ENCODE results near the gene ELFN1.
"Not testable (repeated sequence)": the region's sequence is repeated elsewhere in the genome, so short reads cannot be mapped to it uniquely, and the experiment has no call there.

The ELFN1 gene

DNA sequence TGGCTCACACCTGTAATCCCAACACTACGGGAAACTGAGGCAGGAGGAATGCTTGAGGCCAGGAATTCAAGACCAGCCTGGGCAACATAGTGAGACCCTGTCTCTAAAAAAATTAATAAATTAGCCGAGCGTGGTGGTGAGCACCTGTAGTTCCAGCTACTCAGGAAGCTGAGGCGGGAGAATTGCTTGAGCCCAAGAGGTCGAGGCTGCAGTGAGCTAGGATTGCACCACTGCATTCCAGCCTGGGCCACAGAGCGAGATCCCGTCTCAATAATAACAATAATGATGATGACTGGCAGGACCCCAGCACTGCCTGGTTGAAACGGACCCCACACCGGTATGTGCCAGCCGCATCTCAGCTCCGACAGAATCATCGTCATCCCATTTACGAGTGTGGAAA is 93.0 kb downstream of the ELFN1 start:
- ChIA-PET CTCF (no interaction called here), POLR2A (no interaction called here)
- no peak overlapping the region for H3K4me3 ChIP-seq (ENCODE audit: low read depth, low read length)
- TF ChIP-seq CTCF (IDR thresholded peaks at IDR 0.05; ENCODE audit: insufficient read depth, low read length, missing control alignments): no peak
- no peak for DNase-seq (ENCODE audit: low read depth, low spot score)

DNA sequence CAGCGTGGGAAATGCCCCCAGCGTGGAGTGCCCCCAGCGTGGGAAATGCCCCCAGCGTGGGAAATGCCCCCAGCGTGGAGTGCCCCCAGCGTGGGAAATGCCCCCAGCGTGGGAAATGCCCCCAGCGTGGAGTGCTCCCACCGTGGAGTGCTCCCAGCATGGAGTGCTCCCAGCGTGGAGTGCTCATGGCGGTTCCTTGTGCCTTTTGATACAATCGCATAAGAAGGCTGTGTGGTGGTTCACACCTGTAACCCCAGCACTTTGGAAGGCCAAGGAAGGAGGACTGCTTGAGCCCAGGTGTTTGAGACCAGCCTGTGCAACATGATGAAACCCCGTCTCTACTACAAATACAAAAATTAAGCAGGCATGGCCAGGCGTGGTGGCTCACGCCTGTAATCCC is 93.8 kb downstream of the ELFN1 start:
- POLR2A ChIA-PET; DNase-seq (ENCODE audit: low read depth, low spot score); H3K4me3 ChIP-seq (ENCODE audit: low read depth, low read length); CTCF ChIA-PET: not testable (repeated sequence)

DNA sequence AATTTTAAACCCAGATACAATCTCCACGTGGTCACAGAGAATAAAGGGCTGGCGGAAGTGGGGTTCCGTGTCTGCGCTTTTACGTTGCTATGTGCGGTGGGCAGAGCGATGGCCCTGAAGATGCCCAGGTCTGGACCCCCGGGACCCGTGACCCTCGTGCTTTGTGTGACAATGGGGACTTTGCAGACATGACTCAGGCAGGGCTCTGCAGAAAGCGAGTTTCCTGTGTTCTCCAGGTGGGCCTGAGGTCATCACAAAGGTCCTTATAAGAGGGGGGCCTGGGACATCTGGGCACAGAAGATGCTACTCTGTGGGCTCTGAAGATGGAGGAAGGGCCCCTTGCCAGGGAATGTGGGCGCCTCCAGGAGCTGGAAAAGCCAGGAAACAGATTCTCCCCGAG is 95.3 kb downstream of the ELFN1 start:
- POLR2A ChIA-PET: no interaction called here

DNA sequence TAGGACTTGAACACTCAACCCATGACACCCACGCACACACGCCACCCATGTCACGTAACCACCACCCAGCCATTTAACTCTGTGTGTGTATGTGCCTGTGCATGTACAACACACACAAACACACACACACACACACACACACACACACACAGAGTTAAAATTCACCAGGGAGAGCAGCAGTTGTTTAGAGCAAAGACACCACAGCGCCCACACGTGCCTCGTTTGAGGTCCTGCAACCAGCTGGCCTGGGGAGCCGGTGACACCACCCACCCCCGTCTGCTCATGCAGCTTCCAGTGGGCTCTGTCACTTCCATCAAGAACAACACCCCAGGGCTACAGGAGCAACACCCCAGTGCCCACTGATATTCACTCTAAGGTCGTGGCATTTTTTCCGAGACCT is 97.4 kb downstream of the ELFN1 start:
- no peak for DNase-seq (ENCODE audit: low read depth, low spot score)
- ChIA-PET POLR2A (no interaction called here), CTCF (no interaction called here)
- H3K4me3 ChIP-seq (ENCODE audit: low read depth, low read length): no peak overlapping the region
- no peak for TF ChIP-seq CTCF (IDR thresholded peaks at IDR 0.05; ENCODE audit: insufficient read depth, low read length, missing control alignments)

More for the DNA sequence above, 95.3 kb downstream of the ELFN1 start:
- DNase-seq (ENCODE audit: low read depth, low spot score): no peak
- no peak for TF ChIP-seq CTCF (IDR thresholded peaks at IDR 0.05; ENCODE audit: insufficient read depth, low read length, missing control alignments)
- H3K4me3 ChIP-seq (ENCODE audit: low read depth, low read length): no peak overlapping the region
- CTCF ChIA-PET: no interaction called here

DNA sequence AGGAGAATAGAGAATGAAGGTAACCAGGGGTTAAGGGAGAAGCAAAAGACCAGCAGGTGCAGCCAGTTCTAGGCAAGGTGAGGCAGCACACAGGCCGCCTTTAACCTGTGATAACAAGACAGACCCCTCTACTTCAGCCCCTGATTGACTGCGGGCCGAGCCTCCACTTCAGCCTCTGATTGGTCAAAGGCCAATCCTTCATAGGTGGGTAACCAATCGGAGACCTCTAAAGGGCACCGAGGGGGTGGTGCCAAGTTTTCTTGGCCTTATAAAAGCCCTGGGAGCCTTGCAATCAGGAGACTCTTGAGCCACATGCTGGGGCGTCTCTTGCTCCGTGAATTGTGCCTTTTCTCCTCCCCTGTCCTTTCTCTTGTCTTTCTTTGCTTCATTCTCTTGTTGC is 98.8 kb downstream of the ELFN1 start:
- H3K4me3 ChIP-seq (ENCODE audit: low read depth, low read length): no peak overlapping the region
- POLR2A ChIA-PET: no interaction called here
- TF ChIP-seq CTCF (IDR thresholded peaks at IDR 0.05; ENCODE audit: insufficient read depth, low read length, missing control alignments): no peak
- DNase-seq (ENCODE audit: low read depth, low spot score): no peak
- CTCF ChIA-PET: no interaction called here

- ChIA-PET POLR2A (no interaction called here), CTCF (no interaction called here)
- no peak for TF ChIP-seq CTCF (IDR thresholded peaks at IDR 0.05; ENCODE audit: insufficient read depth, low read length, missing control alignments)
- H3K4me3 ChIP-seq (ENCODE audit: low read depth, low read length): no peak overlapping the region
- no peak for DNase-seq (ENCODE audit: low read depth, low spot score)
Measured at GRCh38 chr7:1769286-1770200, 99.5 kb downstream of the ELFN1 start.

- ChIA-PET POLR2A (no interaction called here), CTCF (no interaction called here)
- DNase-seq (ENCODE audit: low read depth, low spot score): no peak
- no peak overlapping the region for H3K4me3 ChIP-seq (ENCODE audit: low read depth, low read length)
- TF ChIP-seq CTCF (IDR thresholded peaks at IDR 0.05; ENCODE audit: insufficient read depth, low read length, missing control alignments): no peak
Measured at GRCh38 chr7:1770331-1770730, 100.3 kb downstream of the ELFN1 start.
